Esophagus squamous epithelium (tissue), 5 donors: ENCODE results near the gene GPR78. TPM values are rescaled to one million over a fixed set of nuclear protein-coding genes. Genes with fewer than 3 reads are reported as not detected.

Experiments used
- DNase-seq: peaks from one replicate; lab custom pipeline; 2025; lab: John Stamatoyannopoulos, UW
- H3K27ac ChIP-seq, 4 donors: fragments of 200-600 bp; sonication (generic); one replicate each; pipeline ENCODE4 v1.5.1; 2016 to 2019; ENCODE audit warnings: mild to moderate bottlenecking in 1 of 4
- H3K27me3 ChIP-seq, 4 donors: fragments of 200-600 bp; sonication (generic); 1 replicate in 3 of 4; 2 replicates in 1 of 4; pipeline versions ENCODE4 v1.5.1 to v1.6.0; 2017 to 2021; ENCODE audit warnings: antibody characterized with exemption in 1 of 4
- H3K36me3 ChIP-seq, 3 donors: fragments of 200-600 bp; sonication (generic); one replicate each; pipeline ENCODE4 v1.5.1; 2016 to 2019
- H3K4me1 ChIP-seq, 3 donors: fragments of 200-600 bp; sonication (generic); one replicate each; pipeline ENCODE4 v1.5.1; 2017 to 2019
- H3K4me3 ChIP-seq, 4 donors: fragments of 200-600 bp; sonication (generic); 1 replicate in 3 of 4; 2 replicates in 1 of 4; pipeline ENCODE4 v1.5.1; 2016 to 2019; ENCODE audit warnings: mild to moderate bottlenecking in 2 of 4, moderate library complexity in 1 of 4
- H3K9me3 ChIP-seq, 3 donors: fragments of 200-600 bp; sonication (generic); one replicate each; pipeline ENCODE4 v1.5.1; 2016 to 2019
- POLR2A ChIP-seq, 4 donors: fragments of 450-650 bp; IDR thresholded peaks; one replicate each; pipeline ENCODE4 v1.6.1; 2017; ENCODE audit warnings: antibody characterized with exemption in 4 of 4, mild to moderate bottlenecking in 4 of 4, moderate library complexity in 3 of 4
- WGBS, 2 donors: methylation state at CpG; one replicate each; pipeline ENCODE4 v1.1.5; 2018; 5-methylcytosine and 5-hydroxymethylcytosine counted together
- intact Hi-C: fragments of 100-400 bp; cut with DNase I; formaldehyde crosslinking; loops from one replicate; pipeline ENCODE4 v1.15.0; 2022
- total RNA-seq, 4 donors: library from RNA; depleted of rRNA; stranded (reverse); fragments of >200 nt; gene quantifications; one replicate each; pipeline ENCODE4 v1.1.0, GENCODE V29; 2016
- TF ChIP-seq, protein P1 (sequence below), 6 experiments: fragments of 450-650 bp in 4 of 6; fragments of 200-600 bp in 2 of 6; sonication (generic) in 2 of 6; IDR thresholded peaks; one replicate each; pipeline ENCODE4 v1.5.1; 2016 to 2019; ENCODE audit warnings: antibody characterized with exemption in 6 of 6, mild to moderate bottlenecking in 4 of 6, moderate library complexity in 4 of 6
- donor health status: DM: yes; HTN: yes; CAD: no.

The GPR78 gene
- total RNA-seq, 4 donors from 2014 or later, result 2.5 to 8.3 (median 3.1) TPM

DNA sequence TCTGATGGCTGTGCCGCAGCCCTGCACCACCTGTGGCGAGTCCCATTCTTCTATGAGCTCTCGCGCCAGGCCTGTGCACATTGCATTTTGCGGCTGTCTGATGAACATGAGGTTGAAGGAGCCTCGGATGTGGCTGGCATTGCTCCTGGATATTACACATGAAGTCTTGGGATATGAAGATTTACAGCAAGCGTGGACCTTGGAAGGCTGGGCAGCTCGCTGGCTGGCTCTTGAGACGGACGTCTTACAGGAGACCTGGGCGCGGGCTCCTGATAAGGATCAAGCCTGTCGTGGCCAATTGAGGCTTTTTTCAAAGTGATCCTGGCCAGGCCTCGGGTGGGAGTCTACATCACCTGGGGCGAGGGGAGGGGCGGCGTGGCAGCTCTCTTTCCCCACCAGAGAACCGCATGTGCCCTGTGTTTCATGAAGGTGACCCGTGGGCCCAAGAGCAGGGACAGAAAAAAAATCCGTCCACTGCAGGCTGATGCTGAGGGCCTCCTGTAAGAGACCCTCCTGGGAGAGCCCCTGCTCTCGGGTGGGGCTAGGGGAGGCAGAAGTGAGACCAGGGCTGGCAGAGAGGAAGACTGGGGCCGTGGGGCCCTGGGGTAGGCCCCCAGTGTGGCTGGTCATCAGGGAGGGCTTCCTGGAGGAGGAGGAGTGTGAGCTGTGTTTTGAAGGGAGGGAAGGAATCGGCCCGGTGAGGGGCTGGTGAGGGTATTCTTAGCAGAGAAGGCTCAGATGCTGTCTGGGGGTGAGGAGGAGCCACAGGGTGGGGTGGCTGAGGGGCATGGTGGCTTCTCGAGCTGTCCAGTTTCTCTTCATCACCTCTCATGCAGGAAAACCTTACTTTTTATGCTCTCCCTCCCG is 36.0 kb downstream of the GPR78 start:
- no peaks in the 10 kb centered on the region for H3K36me3 ChIP-seq
- no peak for DNase-seq
- peaks cover 0 to 19% (median 0%) of the 10 kb centered on the region in 4 donors for H3K27me3 ChIP-seq
- no peak for TF ChIP-seq POLR2A (IDR thresholded peaks at IDR 0.05)
- TF ChIP-seq, protein P1, sequence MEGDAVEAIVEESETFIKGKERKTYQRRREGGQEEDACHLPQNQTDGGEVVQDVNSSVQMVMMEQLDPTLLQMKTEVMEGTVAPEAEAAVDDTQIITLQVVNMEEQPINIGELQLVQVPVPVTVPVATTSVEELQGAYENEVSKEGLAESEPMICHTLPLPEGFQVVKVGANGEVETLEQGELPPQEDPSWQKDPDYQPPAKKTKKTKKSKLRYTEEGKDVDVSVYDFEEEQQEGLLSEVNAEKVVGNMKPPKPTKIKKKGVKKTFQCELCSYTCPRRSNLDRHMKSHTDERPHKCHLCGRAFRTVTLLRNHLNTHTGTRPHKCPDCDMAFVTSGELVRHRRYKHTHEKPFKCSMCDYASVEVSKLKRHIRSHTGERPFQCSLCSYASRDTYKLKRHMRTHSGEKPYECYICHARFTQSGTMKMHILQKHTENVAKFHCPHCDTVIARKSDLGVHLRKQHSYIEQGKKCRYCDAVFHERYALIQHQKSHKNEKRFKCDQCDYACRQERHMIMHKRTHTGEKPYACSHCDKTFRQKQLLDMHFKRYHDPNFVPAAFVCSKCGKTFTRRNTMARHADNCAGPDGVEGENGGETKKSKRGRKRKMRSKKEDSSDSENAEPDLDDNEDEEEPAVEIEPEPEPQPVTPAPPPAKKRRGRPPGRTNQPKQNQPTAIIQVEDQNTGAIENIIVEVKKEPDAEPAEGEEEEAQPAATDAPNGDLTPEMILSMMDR (IDR thresholded peaks at IDR 0.05), result no peak
- H3K4me3 ChIP-seq, result no peak overlapping the region
- no peaks in the 10 kb centered on the region for H3K9me3 ChIP-seq
- intact Hi-C loops, result no loop called here
- 72 to 87% methylated on average over 3 to 15 of the region's 26 CpGs for WGBS, 2 donors
- no peak overlapping the region for H3K27ac ChIP-seq
- peaks cover 0 to 4% (median 0%) of the 10 kb centered on the region in 3 donors for H3K4me1 ChIP-seq

DNA sequence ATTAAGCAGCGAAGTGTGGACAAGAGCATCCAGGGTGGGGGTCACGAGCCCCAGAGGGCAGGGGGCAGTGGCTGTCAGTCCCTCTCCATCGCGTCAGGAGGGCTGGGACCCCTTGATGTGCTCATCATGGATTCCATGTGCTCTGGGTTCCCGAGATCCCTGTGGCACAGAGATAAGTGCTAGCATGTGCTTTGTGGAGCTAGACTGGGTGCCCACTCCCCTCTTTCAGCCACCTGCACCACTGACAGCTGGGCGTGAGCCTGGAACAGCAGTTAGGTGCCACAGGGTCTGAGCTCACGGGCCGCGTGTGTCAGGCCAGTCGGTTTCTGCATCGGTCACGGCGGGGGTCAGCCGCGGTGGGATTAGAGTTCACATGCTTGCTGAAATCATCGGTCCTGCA is 36.6 kb downstream of the GPR78 start:
- Histone ChIP-seq H3K36me3 (no peaks in the 10 kb centered on the region), H3K4me1 (no peaks in the 10 kb centered on the region), H3K9me3 (no peaks in the 10 kb centered on the region), H3K27me3 (peaks cover 0 to 19% (median 0%) of the 10 kb centered on the region in 4 donors), H3K4me3 (no peak overlapping the region), H3K27ac (no peak overlapping the region)
- no peak for DNase-seq
- intact Hi-C loops, result no loop called here
- 66% methylated on average over 6 of the region's 16 CpGs; no CpG with 5 or more reads in 1 of the 2 donors for WGBS, 2 donors
- no peak for TF ChIP-seq POLR2A (IDR thresholded peaks at IDR 0.05)
- TF ChIP-seq, protein P1 (IDR thresholded peaks at IDR 0.05), result no peak

DNA sequence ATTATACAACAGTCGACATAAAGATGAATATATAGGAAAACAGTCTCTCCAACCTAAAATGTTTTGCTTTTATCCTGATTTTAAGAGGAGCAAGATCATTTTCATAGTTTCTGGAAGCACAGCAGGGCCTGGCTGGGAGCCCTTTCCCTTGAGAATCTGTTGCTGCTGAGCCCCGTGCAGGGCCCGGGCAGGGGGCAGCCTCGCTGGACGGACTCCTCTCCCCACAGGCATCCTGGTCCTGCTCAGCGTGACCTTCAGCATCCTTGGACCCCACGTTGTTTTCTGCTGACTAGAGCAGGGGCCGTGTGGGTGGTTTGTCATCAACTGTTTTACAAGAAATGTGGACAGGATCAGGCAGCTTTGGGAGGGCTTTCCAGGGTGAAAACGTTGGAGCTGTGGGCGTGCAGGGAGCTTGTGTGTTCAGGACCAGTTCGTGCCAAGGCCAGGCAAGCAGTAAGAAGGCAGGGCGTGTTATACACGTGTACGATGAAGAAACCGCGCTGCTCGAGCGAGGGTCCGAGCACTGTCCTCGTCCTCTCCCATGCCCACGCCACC is 37.4 kb downstream of the GPR78 start:
- intact Hi-C loops, result no loop called here
- 60% methylated on average over 5 to 20 of the region's 21 CpGs for WGBS, 2 donors
- peaks cover 0 to 19% (median 0%) of the 10 kb centered on the region in 4 donors for H3K27me3 ChIP-seq
- no peaks in the 10 kb centered on the region for H3K36me3 ChIP-seq
- no peak for DNase-seq
- no peak overlapping the region for H3K27ac ChIP-seq
- H3K9me3 ChIP-seq, result no peaks in the 10 kb centered on the region
- no peaks in the 10 kb centered on the region for H3K4me1 ChIP-seq
- no peak overlapping the region for H3K4me3 ChIP-seq
- TF ChIP-seq, protein P1 (IDR thresholded peaks at IDR 0.05), result no peak
- no peak for TF ChIP-seq POLR2A (IDR thresholded peaks at IDR 0.05)

DNA sequence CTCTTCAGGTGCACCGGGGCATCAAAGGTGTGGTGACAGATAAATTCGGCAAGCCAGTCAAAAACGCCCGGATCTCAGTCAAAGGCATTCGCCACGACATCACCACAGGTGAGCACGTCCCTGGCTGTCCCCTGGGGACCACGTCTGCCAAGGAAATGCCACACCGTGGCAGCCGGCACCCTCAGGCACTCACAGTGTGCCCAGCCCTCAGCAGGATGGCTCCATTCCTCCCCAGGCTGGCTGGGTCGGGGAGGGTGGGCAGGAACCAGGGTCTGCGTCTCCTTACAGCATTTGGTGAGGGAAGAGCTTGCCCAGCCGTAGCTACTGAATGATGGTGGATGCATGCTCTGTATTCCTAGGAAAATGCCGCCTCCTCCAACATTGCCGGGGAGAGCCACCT is 38.2 kb downstream of the GPR78 start:
- WGBS, 2 donors, result 67% methylated on average over 4 of the region's 15 CpGs; no CpG with 5 or more reads in 1 of the 2 donors
- Histone ChIP-seq H3K36me3 (no peaks in the 10 kb centered on the region), H3K4me1 (no peaks in the 10 kb centered on the region), H3K9me3 (no peaks in the 10 kb centered on the region), H3K27ac (no peak overlapping the region), H3K4me3 (no peak overlapping the region), H3K27me3 (peaks cover 0 to 19% (median 0%) of the 10 kb centered on the region in 4 donors)
- DNase-seq, result no peak
- intact Hi-C loops, result no loop called here
- no peak for TF ChIP-seq POLR2A (IDR thresholded peaks at IDR 0.05)
- TF ChIP-seq, protein P1 (IDR thresholded peaks at IDR 0.05), result no peak
